ENCODE results near the gene SP110.

GRCh38 chr2:230231251-230231650, 11.5 kb upstream of the SP110 start:
- TF ChIP-seq, protein P1, sequence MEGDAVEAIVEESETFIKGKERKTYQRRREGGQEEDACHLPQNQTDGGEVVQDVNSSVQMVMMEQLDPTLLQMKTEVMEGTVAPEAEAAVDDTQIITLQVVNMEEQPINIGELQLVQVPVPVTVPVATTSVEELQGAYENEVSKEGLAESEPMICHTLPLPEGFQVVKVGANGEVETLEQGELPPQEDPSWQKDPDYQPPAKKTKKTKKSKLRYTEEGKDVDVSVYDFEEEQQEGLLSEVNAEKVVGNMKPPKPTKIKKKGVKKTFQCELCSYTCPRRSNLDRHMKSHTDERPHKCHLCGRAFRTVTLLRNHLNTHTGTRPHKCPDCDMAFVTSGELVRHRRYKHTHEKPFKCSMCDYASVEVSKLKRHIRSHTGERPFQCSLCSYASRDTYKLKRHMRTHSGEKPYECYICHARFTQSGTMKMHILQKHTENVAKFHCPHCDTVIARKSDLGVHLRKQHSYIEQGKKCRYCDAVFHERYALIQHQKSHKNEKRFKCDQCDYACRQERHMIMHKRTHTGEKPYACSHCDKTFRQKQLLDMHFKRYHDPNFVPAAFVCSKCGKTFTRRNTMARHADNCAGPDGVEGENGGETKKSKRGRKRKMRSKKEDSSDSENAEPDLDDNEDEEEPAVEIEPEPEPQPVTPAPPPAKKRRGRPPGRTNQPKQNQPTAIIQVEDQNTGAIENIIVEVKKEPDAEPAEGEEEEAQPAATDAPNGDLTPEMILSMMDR (IDR thresholded peaks at IDR 0.05; ENCODE audit: insufficient read depth, low read depth, low read length): no peak
- TF ChIP-seq EZH2 (IDR thresholded peaks at IDR 0.05; ENCODE audit: insufficient read depth, low read length): no peak

Measured in astrocyte (in vitro differentiated cells and primary cell).